Right atrium auricular region (tissue), 2 donors: ENCODE data around the gene MLIP. TPM values are rescaled to one million over a fixed set of nuclear protein-coding genes. Genes with fewer than 3 reads are reported as not detected.

Experiments used
- DNase-seq: peaks from one replicate; pipeline ENCODE4 v3.0.0-alpha.2; 2019; ENCODE audit warnings: low spot score
- H3K27ac ChIP-seq, 2 donors: fragments of 200-600 bp; sonication (generic); 1 replicate in 1 of 2; 2 replicates in 1 of 2; pipeline ENCODE4 v1.5.1; 2016 to 2019
- H3K27me3 ChIP-seq, 2 donors: fragments of 200-600 bp; sonication (generic); one replicate each; pipeline versions ENCODE4 v1.5.1 to v1.6.0; 2017 to 2019
- H3K36me3 ChIP-seq: fragments of 200-600 bp; sonication (generic); one replicate; pipeline ENCODE4 v1.5.1; 2016
- H3K4me1 ChIP-seq, 2 donors: fragments of 200-600 bp; sonication (generic); one replicate each; pipeline versions ENCODE4 v1.5.1 to v1.6.0; 2017 to 2019
- H3K4me3 ChIP-seq, 2 donors: fragments of 200-600 bp; sonication (generic); 1 replicate in 1 of 2; 2 replicates in 1 of 2; pipeline ENCODE4 v1.5.1; 2017 to 2019; ENCODE audit warnings: mild to moderate bottlenecking in 1 of 2, moderate library complexity in 1 of 2
- H3K9me3 ChIP-seq, 2 donors: fragments of 200-600 bp; sonication (generic); one replicate each; pipeline ENCODE4 v1.5.1; 2019
- total RNA-seq, 2 donors: library from RNA; depleted of rRNA; stranded (reverse); fragments of >200 nt; gene quantifications; one replicate each; pipeline ENCODE4 v1.1.0, GENCODE V29; 2016
- TF ChIP-seq, protein P1 (sequence below), 2 donors: fragments of 200-600 bp; sonication (generic); IDR thresholded peaks; one replicate each; pipeline ENCODE4 v1.5.1; 2019; ENCODE audit warnings: antibody characterized with exemption in 2 of 2

Gene MLIP
- total RNA-seq, 2 donors from 2014 or later, result 170 to 262 TPM

DNA sequence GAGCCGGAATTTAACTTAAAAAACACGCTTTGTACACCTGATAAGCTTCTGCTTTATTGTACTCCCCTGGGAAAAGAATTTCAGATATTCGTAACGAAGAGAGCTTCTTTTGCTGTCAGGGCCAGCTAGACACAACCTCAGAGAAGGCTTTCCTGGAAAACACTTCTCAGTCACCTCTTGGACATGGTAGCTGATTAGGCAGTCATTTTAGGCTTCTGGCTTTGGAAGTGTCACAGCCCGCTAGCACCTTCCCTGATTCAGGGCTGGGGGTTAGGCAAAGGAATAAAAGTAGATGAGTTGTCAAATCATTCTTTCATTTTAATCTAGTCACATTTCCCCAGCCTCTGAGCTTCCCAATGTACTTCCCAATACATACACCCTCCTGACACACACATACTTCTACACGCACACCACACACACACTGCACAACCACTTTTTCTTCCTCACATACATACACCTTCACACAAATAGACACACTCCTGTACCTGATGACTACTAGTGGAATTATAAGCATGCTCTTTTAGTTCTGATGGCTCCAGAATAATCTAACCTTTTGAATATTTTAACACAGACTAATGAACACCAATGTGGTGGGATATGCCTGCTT, 162.1 kb downstream of the MLIP start:
- no peaks in the 10 kb centered on the region for H3K9me3 ChIP-seq
- H3K27ac ChIP-seq, result no peak overlapping the region
- H3K36me3 ChIP-seq, result no peaks in the 10 kb centered on the region
- H3K4me1 ChIP-seq, result no peaks in the 10 kb centered on the region
- H3K27me3 ChIP-seq, result no peaks in the 10 kb centered on the region
- no peak for DNase-seq
- no peak overlapping the region for H3K4me3 ChIP-seq
- TF ChIP-seq, protein P1, sequence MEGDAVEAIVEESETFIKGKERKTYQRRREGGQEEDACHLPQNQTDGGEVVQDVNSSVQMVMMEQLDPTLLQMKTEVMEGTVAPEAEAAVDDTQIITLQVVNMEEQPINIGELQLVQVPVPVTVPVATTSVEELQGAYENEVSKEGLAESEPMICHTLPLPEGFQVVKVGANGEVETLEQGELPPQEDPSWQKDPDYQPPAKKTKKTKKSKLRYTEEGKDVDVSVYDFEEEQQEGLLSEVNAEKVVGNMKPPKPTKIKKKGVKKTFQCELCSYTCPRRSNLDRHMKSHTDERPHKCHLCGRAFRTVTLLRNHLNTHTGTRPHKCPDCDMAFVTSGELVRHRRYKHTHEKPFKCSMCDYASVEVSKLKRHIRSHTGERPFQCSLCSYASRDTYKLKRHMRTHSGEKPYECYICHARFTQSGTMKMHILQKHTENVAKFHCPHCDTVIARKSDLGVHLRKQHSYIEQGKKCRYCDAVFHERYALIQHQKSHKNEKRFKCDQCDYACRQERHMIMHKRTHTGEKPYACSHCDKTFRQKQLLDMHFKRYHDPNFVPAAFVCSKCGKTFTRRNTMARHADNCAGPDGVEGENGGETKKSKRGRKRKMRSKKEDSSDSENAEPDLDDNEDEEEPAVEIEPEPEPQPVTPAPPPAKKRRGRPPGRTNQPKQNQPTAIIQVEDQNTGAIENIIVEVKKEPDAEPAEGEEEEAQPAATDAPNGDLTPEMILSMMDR (IDR thresholded peaks at IDR 0.05), result no peak

DNA sequence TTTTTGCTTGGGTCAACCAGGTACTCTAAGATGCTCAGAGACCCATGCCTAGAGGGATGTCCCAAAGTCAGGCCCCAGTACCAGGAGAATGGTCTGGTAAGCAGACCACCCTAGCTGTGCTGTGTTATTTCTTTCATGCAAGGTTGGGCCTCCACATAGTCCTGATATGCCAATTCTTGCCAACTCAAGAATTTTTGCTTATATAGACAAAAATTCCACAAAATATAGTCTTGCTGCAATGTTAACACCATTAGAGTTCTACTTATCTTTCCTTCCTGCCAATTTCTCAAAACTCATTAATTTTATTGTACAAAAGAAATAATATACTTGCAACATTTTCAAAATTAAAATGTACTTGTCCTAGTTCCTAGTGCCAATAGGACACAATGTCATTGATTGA, 163.1 kb downstream of the MLIP start:
- Histone ChIP-seq H3K4me3 (no peak overlapping the region), H3K27ac (no peak overlapping the region), H3K36me3 (no peaks in the 10 kb centered on the region), H3K4me1 (no peaks in the 10 kb centered on the region), H3K9me3 (no peaks in the 10 kb centered on the region), H3K27me3 (no peaks in the 10 kb centered on the region)
- TF ChIP-seq, protein P1 (IDR thresholded peaks at IDR 0.05), result no peak
- no peak for DNase-seq

DNA sequence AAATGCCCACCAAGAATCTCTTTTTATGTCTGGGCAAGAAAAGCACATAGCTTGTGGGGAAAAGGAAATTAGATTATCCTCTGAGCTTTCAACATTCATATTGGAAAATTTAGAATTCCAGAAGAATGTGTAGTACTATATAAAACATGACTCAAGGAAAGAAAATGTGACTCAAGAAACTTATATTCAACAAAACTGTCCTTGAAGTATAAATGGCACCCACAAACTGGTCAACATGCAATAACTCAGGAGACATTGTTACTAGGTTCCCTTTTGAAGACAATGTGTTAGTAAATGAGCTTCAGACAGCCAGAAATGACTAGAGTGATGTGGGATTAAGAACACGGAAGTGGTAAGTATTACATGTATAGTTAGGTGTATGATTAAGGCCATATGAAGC, 170.9 kb downstream of the MLIP start:
- Histone ChIP-seq H3K27me3 (no peaks in the 10 kb centered on the region), H3K27ac (no peak overlapping the region), H3K4me3 (no peak overlapping the region), H3K9me3 (no peaks in the 10 kb centered on the region), H3K4me1 (no peaks in the 10 kb centered on the region), H3K36me3 (no peaks in the 10 kb centered on the region)
- no peak for DNase-seq
- TF ChIP-seq, protein P1 (IDR thresholded peaks at IDR 0.05), result no peak

DNA sequence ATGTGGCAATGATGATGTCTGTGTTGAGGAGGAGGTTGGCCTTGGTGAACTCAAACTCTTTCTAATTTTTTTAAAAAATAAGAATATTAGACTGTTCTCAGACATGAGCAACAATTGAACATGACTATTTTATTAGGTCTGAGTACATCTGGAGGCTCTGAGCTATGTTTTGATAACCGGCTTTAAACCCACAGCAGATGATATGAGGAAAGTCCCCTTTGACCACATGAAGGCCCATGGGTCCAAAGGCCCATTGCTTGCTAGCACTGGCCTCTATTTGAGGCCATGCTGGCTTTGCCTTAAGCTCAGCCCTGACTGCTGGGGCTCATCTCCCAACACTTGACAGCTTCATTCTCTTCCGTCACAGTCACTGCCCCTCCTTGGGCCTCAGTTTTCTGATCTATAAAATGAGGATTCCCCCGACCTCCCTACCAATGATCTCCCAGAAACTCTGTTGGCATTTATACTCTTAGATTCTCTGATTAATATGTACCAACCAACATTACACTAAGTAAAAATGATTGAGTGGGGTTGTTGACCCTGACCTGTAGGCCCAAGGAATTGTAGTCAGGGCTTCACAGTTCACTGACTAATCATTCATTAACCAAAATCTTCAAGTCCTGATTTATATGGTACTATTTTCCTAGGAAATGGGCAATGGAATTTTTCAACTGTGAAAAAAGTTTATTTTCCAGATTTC, 173.1 kb downstream of the MLIP start:
- Histone ChIP-seq H3K36me3 (no peaks in the 10 kb centered on the region), H3K4me1 (no peaks in the 10 kb centered on the region), H3K4me3 (no peak overlapping the region), H3K27me3 (no peaks in the 10 kb centered on the region), H3K27ac (no peak overlapping the region), H3K9me3 (no peaks in the 10 kb centered on the region)
- TF ChIP-seq, protein P1 (IDR thresholded peaks at IDR 0.05), result no peak
- DNase-seq, result no peak

DNA sequence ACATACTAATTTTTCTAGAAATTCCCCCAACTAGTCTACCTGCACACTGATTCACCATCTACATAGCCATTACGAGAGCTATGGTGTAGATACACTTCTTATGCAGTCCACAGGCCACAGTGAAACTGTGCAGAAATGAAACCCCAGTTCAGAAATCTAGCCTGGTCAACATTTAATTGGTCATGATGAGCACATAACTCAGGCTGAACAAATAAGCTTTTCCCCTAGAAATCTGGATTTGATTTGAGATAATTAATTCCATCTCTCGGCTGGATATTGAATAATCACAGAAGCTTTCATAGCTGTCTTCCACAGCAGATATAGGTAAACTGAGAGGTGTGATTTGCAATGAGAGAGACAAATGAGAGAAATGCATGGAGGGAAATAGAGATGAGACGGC, 174.4 kb downstream of the MLIP start:
- H3K36me3 ChIP-seq, result no peaks in the 10 kb centered on the region
- H3K27me3 ChIP-seq, result no peaks in the 10 kb centered on the region
- TF ChIP-seq, protein P1 (IDR thresholded peaks at IDR 0.05), result no peak
- DNase-seq, result no peak
- H3K27ac ChIP-seq, result no peak overlapping the region
- no peaks in the 10 kb centered on the region for H3K9me3 ChIP-seq
- H3K4me1 ChIP-seq, result no peaks in the 10 kb centered on the region
- no peak overlapping the region for H3K4me3 ChIP-seq
